Fibroblast of lung (primary cell): ENCODE results near the gene MYH9. TPM values are rescaled to one million over a fixed set of nuclear protein-coding genes. Genes with fewer than 3 reads are reported as not detected.
A peak's percentile ranks its signal among the peaks of the same experiment; 100 is the strongest.

Source experiments
- DNase-seq, 2 donors: peaks; one replicate each; pipeline versions ENCODE4 v3.0.0 to v3.0.0-alpha.2; 2010; ENCODE audit warnings: low read depth in 2 of 2
- H2AFZ ChIP-seq: 2 replicates; pipeline ENCODE4 v1.5.1; 2012; ENCODE audit warnings: low read length, control low read depth, inconsistent platforms
- H3K27ac ChIP-seq: 2 replicates; pipeline ENCODE4 v1.5.1; 2011; ENCODE audit warnings: low read length, control low read depth; ENCODE audit not compliant: insufficient read depth
- H3K27me3 ChIP-seq: 2 replicates; pipeline ENCODE4 v1.5.1; 2011; ENCODE audit warnings: mild to moderate bottlenecking, low read length; ENCODE audit not compliant: control insufficient read depth, insufficient read depth
- H3K36me3 ChIP-seq: 2 replicates; pipeline ENCODE4 v1.5.1; 2011; ENCODE audit warnings: low read length; ENCODE audit not compliant: control insufficient read depth, insufficient read depth
- H3K4me1 ChIP-seq: 2 replicates; pipeline ENCODE4 v1.5.1; 2011; ENCODE audit warnings: low read length; ENCODE audit not compliant: control insufficient read depth, insufficient read depth; ENCODE audit errors: extremely low read depth
- H3K4me2 ChIP-seq: 2 replicates; pipeline ENCODE4 v1.5.1; 2011; ENCODE audit warnings: low read length, control low read depth; ENCODE audit not compliant: insufficient read depth; ENCODE audit errors: extremely low read depth
- H3K4me3 ChIP-seq, 4 experiments: fragments of 200-600 bp in 1 of 4; sonication (generic) in 1 of 4; replicated peaks in 1 of 4; 2 replicates each; pipeline ENCODE4 v1.5.1; 2011 to 2016; ENCODE audit warnings: low read length in 4 of 4, low read depth in 3 of 4, mild to moderate bottlenecking in 3 of 4, control low read depth in 2 of 4, inconsistent platforms in 1 of 4, mixed read lengths in 1 of 4; ENCODE audit not compliant: insufficient read depth in 1 of 4; ENCODE audit errors: control extremely low read depth in 1 of 4
- H3K79me2 ChIP-seq: 2 replicates; pipeline ENCODE4 v1.5.1; 2012; ENCODE audit warnings: mild to moderate bottlenecking, low read length, inconsistent platforms; ENCODE audit not compliant: control insufficient read depth, insufficient read depth
- H3K9ac ChIP-seq: 2 replicates; pipeline ENCODE4 v1.5.1; 2011; ENCODE audit warnings: mild to moderate bottlenecking, low read length, control low read depth; ENCODE audit not compliant: insufficient read depth
- H3K9me3 ChIP-seq: 2 replicates; pipeline ENCODE4 v1.5.1; 2012; ENCODE audit warnings: low read depth, low read length; ENCODE audit not compliant: control insufficient read depth, insufficient read depth
- H4K20me1 ChIP-seq: 2 replicates; pipeline ENCODE4 v1.5.1; 2011; ENCODE audit warnings: low read length; ENCODE audit not compliant: control insufficient read depth, insufficient read depth; ENCODE audit errors: extremely low read depth
- EZH2 ChIP-seq: IDR thresholded peaks from 2 replicates; pipeline ENCODE4 v1.5.1; 2012; ENCODE audit warnings: low read length, control low read depth, mild to moderate bottlenecking; ENCODE audit errors: missing control alignments
- polyA plus RNA-seq, 2 donors: library from polyadenylated mRNA; depleted of rRNA in 1 of 2; stranded (reverse) in 1 of 2; unstranded in 1 of 2; fragments of >200 nt; gene quantifications; 2 replicates each; pipeline ENCODE4 v1.2.1, GENCODE V29; 2011 to 2012; ENCODE audit warnings: missing spikeins in 1 of 2
- total RNA-seq: library from RNA; depleted of rRNA; stranded (reverse); fragments of >200 nt; gene quantifications from 2 replicates; pipeline ENCODE4 v1.2.1, GENCODE V29; 2014
- TF ChIP-seq, protein P1 (sequence below), 2 donors: IDR thresholded peaks in 1 of 2; conservative IDR thresholded peaks in 1 of 2; 1 replicate in 1 of 2; 2 replicates in 1 of 2; pipeline ENCODE4 v1.5.1; 2011 to 2012; ENCODE audit warnings: low read length in 2 of 2, control low read depth in 1 of 2, inconsistent platforms in 1 of 2, low read depth in 1 of 2, mild to moderate bottlenecking in 1 of 2

The MYH9 gene
- total and polyA plus RNA-seq, 2 donors (not counting 1 experiment from before 2014, with no cell fraction given) = 677 to 796 TPM

DNA sequence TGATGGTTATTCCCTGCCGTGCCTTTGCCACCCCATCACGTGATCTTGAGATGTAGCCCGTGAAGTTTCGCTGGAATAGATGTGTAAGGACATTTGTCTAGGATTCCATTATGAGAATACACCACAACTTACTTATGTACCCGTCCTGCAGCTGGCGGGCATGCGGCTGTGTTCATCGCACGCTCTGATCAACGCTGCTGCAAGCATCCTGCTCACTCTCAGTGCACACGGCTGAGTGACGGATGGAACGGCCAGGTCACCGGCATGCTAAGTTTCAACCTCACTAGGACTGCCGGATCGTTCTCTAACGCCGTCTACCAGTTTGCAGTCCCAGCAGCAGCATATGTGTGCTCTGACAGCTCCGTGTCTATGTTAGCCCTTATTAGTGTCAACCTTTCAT, 90.2 kb downstream of the MYH9 start:
- Histone ChIP-seq H3K27ac (peak overlapping the region; percentile 7), H3K4me1 (peaks cover 14% of the 10 kb centered on the region), H2AFZ (no peak overlapping the region), H3K79me2 (peaks cover 74% of the 10 kb centered on the region), H3K36me3 (peaks cover 89% of the 10 kb centered on the region), H3K9ac (no peak overlapping the region), H4K20me1 (peaks cover 4% of the 10 kb centered on the region), H3K4me2 (no peak overlapping the region), H3K9me3 (no peaks in the 10 kb centered on the region), H3K27me3 (no peaks in the 10 kb centered on the region), H3K4me3 (no peak overlapping the region)
- no peak for TF ChIP-seq EZH2
- TF ChIP-seq, protein P1, sequence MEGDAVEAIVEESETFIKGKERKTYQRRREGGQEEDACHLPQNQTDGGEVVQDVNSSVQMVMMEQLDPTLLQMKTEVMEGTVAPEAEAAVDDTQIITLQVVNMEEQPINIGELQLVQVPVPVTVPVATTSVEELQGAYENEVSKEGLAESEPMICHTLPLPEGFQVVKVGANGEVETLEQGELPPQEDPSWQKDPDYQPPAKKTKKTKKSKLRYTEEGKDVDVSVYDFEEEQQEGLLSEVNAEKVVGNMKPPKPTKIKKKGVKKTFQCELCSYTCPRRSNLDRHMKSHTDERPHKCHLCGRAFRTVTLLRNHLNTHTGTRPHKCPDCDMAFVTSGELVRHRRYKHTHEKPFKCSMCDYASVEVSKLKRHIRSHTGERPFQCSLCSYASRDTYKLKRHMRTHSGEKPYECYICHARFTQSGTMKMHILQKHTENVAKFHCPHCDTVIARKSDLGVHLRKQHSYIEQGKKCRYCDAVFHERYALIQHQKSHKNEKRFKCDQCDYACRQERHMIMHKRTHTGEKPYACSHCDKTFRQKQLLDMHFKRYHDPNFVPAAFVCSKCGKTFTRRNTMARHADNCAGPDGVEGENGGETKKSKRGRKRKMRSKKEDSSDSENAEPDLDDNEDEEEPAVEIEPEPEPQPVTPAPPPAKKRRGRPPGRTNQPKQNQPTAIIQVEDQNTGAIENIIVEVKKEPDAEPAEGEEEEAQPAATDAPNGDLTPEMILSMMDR (conservative IDR thresholded peaks at IDR 0.05 in 1 of 2, IDR thresholded peaks at IDR 0.05 in 1 of 2; ENCODE audit: low read depth in 1 of 2, low read length in 2 of 2) = no peak
- no peak for DNase-seq

DNA sequence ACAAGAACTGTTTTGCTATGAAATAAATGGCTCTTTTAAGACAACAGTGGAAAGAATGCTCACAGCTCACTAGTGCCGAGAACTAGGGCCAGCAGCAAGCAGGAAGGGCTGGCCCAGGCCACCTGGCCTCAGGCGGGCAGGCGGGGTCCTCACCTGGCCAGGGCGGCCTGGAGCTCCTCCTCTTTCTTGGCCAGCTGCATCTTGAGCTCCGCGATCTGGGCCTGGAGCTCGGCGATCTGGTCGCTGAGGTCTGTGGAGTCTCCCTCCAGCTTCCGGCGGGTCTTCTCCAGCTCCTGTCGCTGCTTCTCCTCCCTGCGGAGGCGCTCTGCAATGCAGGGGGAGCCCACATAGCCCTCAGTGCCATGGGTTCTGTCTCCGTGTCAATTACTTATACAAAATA, 91.1 kb downstream of the MYH9 start:
- no peak overlapping the region for H3K4me2 ChIP-seq
- peaks cover 9% of the 10 kb centered on the region for H3K4me1 ChIP-seq
- H3K4me3 ChIP-seq = no peak overlapping the region
- H2AFZ ChIP-seq = no peak overlapping the region
- H3K36me3 ChIP-seq = peaks cover 93% of the 10 kb centered on the region
- no peaks in the 10 kb centered on the region for H3K27me3 ChIP-seq
- H3K9ac ChIP-seq = no peak overlapping the region
- no peaks in the 10 kb centered on the region for H3K9me3 ChIP-seq
- no peak for TF ChIP-seq EZH2
- TF ChIP-seq, protein P1 (conservative IDR thresholded peaks at IDR 0.05 in 1 of 2, IDR thresholded peaks at IDR 0.05 in 1 of 2; ENCODE audit: low read depth in 1 of 2, low read length in 2 of 2) = no peak
- peaks cover 3% of the 10 kb centered on the region for H4K20me1 ChIP-seq
- H3K27ac ChIP-seq = no peak overlapping the region
- H3K79me2 ChIP-seq = peaks cover 76% of the 10 kb centered on the region
- DNase-seq = no peak

DNA sequence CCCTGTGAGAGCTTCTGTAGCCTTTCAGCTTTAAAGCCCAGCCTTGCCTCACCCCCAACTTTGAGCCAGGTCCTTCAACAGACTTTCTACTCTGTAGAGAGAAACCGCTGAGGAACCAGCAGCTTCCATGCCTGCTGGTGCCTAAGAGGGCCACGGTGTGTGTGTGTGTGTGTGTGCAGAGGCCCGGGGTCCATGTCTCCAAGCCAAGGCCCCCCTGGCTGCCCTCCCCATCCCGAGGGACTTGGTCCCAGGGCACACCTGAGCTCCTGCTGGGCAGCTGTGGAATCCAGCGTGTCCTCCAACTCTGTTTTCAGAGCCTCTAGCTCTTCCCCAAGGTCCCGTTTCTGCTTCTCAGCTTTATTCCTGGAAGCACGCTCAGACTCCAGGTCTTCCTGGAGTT, 92.5 kb downstream of the MYH9 start:
- Histone ChIP-seq H3K9me3 (no peaks in the 10 kb centered on the region), H4K20me1 (no peaks in the 10 kb centered on the region), H2AFZ (no peak overlapping the region), H3K4me3 (no peak overlapping the region), H3K27me3 (no peaks in the 10 kb centered on the region), H3K79me2 (peaks cover 61% of the 10 kb centered on the region), H3K4me1 (no peaks in the 10 kb centered on the region), H3K27ac (no peak overlapping the region), H3K4me2 (no peak overlapping the region), H3K36me3 (peaks cover 80% of the 10 kb centered on the region), H3K9ac (no peak overlapping the region)
- TF ChIP-seq EZH2 = no peak
- TF ChIP-seq, protein P1 (conservative IDR thresholded peaks at IDR 0.05 in 1 of 2, IDR thresholded peaks at IDR 0.05 in 1 of 2; ENCODE audit: low read depth in 1 of 2, low read length in 2 of 2) = no peak
- DNase-seq = no peak
